ENCODE measurements around the gene CAMTA1. TPM values are rescaled to one million over a fixed set of nuclear protein-coding genes. Genes with fewer than 3 reads are reported as not detected.

The CAMTA1 gene
- total RNA-seq, 1 donor, result 56.1 TPM

GRCh38 chr1:7681401-7681800 is 896.1 kb downstream of the CAMTA1 start:
- H3K4me3 ChIP-seq (ENCODE audit: low read depth, low read length), result no peak overlapping the region
- no peak for DNase-seq (ENCODE audit: low read depth)
- TF ChIP-seq CTCF (IDR thresholded peaks at IDR 0.05; ENCODE audit: insufficient read depth, low read depth, low read length), result no peak

- no peak for TF ChIP-seq CTCF (IDR thresholded peaks at IDR 0.05; ENCODE audit: insufficient read depth, low read depth, low read length)
- H3K4me3 ChIP-seq (ENCODE audit: low read depth, low read length), result no peak overlapping the region
- no peak for DNase-seq (ENCODE audit: low read depth)
These were observed 898.3 kb downstream of the CAMTA1 start for GRCh38 chr1:7683521-7683920.

- no peak overlapping the region for H3K4me3 ChIP-seq (ENCODE audit: low read depth, low read length)
- TF ChIP-seq CTCF (IDR thresholded peaks at IDR 0.05; ENCODE audit: insufficient read depth, low read depth, low read length), result no peak
- no peak for DNase-seq (ENCODE audit: low read depth)
These were observed 898.9 kb downstream of the CAMTA1 start for GRCh38 chr1:7684132-7684531.

GRCh38 chr1:7684861-7685635 is 899.8 kb downstream of the CAMTA1 start:
- no peak overlapping the region for H3K4me3 ChIP-seq (ENCODE audit: low read depth, low read length)
- no peak for DNase-seq (ENCODE audit: low read depth)
- TF ChIP-seq CTCF (IDR thresholded peaks at IDR 0.05; ENCODE audit: insufficient read depth, low read depth, low read length), result no peak

GRCh38 chr1:7686301-7686850 is 901.1 kb downstream of the CAMTA1 start:
- H3K4me3 ChIP-seq (ENCODE audit: low read depth, low read length), result no peak overlapping the region
- TF ChIP-seq CTCF (IDR thresholded peaks at IDR 0.05; ENCODE audit: insufficient read depth, low read depth, low read length), result no peak
- no peak for DNase-seq (ENCODE audit: low read depth)

- TF ChIP-seq CTCF (IDR thresholded peaks at IDR 0.05; ENCODE audit: insufficient read depth, low read depth, low read length), result no peak
- DNase-seq (ENCODE audit: low read depth), result no peak
- no peak overlapping the region for H3K4me3 ChIP-seq (ENCODE audit: low read depth, low read length)
These were observed 902.2 kb downstream of the CAMTA1 start for GRCh38 chr1:7687411-7687810.

All from fibroblast of villous mesenchyme (primary cell).